GM21390 (cell line): ENCODE measurements around the gene GH2.
"Not testable (repeated sequence)": the region's sequence is repeated elsewhere in the genome, so short reads cannot be mapped to it uniquely, and the experiment has no call there.

Experiments
- ATAC-seq: cut with Tn5 transposase; IDR thresholded peaks from one replicate; pipeline ENCODE4 v1.9.1; 2021; ENCODE audit not compliant: unreplicated experiment

GH2 gene

GRCh38 chr17:63911657-63912100 lies 29.9 kb upstream of the GH2 start:
- ATAC-seq = no peak

- no peak for ATAC-seq
These were observed 29.4 kb upstream of the GH2 start, which contains the start of gene CSHL1 for GRCh38 chr17:63911041-63911635. Gene CSHL1, minus strand, starts transcription at chr17:63911258. Its CDS starts 62 bp downstream, at chr17:63911196.

GRCh38 chr17:63910096-63910495 lies 28.4 kb upstream of the GH2 start:
- ATAC-seq = no peak

GRCh38 chr17:63909586-63909985 lies 27.8 kb upstream of the GH2 start:
- ATAC-seq = not testable (repeated sequence)

GRCh38 chr17:63907161-63907778 lies 25.5 kb upstream of the GH2 start:
- not testable (repeated sequence) for ATAC-seq

- not testable (repeated sequence) for ATAC-seq
These were observed 23.1 kb upstream of the GH2 start for GRCh38 chr17:63904796-63905195.

- ATAC-seq = not testable (repeated sequence)
These were observed 22.1 kb upstream of the GH2 start for GRCh38 chr17:63903787-63904201.

- not testable (repeated sequence) for ATAC-seq
These were observed 20.2 kb upstream of the GH2 start for GRCh38 chr17:63901971-63902370.

- ATAC-seq = not testable (repeated sequence)
These were observed 17.4 kb upstream of the GH2 start for GRCh38 chr17:63898899-63899798.

- ATAC-seq = not testable (repeated sequence)
These were observed 15.0 kb upstream of the GH2 start, which contains the start of gene CSH1 for GRCh38 chr17:63896524-63897354. Gene CSH1, minus strand, starts transcription at chr17:63896574. Its CDS starts 63 bp downstream, at chr17:63896511.

- not testable (repeated sequence) for ATAC-seq
These were observed 13.1 kb upstream of the GH2 start for GRCh38 chr17:63894821-63895220.

GRCh38 chr17:63894021-63894420 lies 12.3 kb upstream of the GH2 start:
- not testable (repeated sequence) for ATAC-seq

- ATAC-seq = not testable (repeated sequence)
These were observed 10.7 kb upstream of the GH2 start for GRCh38 chr17:63892316-63893037.

GRCh38 chr17:63889026-63889848 lies 7.5 kb upstream of the GH2 start:
- not testable (repeated sequence) for ATAC-seq

GRCh38 chr17:63885119-63885518 lies 3.4 kb upstream of the GH2 start:
- not testable (repeated sequence) for ATAC-seq

GRCh38 chr17:63882626-63883126 lies 932 bp upstream of the GH2 start:
- ATAC-seq = not testable (repeated sequence)

- ATAC-seq = not testable (repeated sequence)
These were observed 407 bp downstream of the GH2 start for GRCh38 chr17:63881337-63881736.

- no peak for ATAC-seq
These were observed 1.0 kb downstream of the GH2 start for GRCh38 chr17:63880706-63881105.

- not testable (repeated sequence) for ATAC-seq
These were observed 3.3 kb downstream of the GH2 start for GRCh38 chr17:63878413-63878812.
